Measurements from ENCODE around the gene CPED1.

DNA sequence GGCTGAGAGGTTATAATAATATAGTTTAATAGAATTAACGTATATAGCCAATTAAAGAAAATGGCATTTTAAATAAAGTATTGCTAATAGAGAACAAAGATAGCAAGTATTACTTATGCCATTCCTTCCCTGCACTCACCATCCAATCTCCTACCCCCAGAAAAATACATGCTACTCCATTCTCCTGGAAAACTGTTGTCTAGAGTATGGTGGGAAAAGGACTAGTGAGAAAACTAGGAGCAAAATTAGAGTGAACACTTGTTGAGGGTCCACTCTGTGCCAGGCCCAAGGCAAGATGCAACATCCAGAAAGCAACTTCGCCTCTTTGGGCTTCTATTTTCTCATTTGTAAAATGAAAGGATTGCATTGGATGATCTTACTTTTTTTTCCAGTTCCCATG lies 149.1 kb downstream of the CPED1 start:
- TF ChIP-seq POLR2AphosphoS5 (IDR thresholded peaks at IDR 0.05; ENCODE audit: borderline replicate concordance, low read depth, low read length), result no peak
- no peak for TF ChIP-seq EZH2 (IDR thresholded peaks at IDR 0.05)
